Glomerular endothelial cell (primary cell): ENCODE results near the gene AMBRA1. TPM values are rescaled to one million over a fixed set of nuclear protein-coding genes. Genes with fewer than 3 reads are reported as not detected.
A peak's percentile ranks its signal among the peaks of the same experiment; 100 is the strongest.
"Not testable (repeated sequence)": the region's sequence is repeated elsewhere in the genome, so short reads cannot be mapped to it uniquely, and the experiment has no call there.

ENCODE experiments used
- DNase-seq: peaks from one replicate; pipeline ENCODE4 v3.0.0-alpha.2; 2011; ENCODE audit warnings: low read depth, low spot score; ENCODE audit errors: extremely low read depth
- total RNA-seq: library from RNA; depleted of rRNA; stranded (reverse); fragments of >200 nt; gene quantifications from 2 replicates; pipeline ENCODE4 v1.2.3, GENCODE V29; 2015

The AMBRA1 gene
- total RNA-seq, 1 donor from 2014 or later = 38.5 TPM

DNA sequence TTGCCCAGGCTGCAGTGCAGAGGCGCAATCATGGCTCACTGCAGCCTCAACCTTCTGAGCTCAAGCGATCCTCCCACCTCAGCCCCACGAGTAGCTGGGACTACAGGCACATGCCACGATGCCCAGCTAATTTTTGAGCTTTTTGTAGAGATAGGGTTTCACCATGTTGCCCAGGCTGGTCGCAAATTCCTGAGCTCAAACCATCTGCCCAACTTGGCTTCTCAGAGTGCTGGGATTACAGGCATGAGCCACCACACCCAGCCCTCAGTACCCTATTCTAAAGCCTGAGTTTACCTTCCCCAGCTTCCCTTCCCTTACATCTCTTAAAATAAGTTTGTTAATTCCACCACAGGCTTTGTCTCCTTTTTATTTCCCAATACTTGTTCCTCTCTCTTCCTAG is 59.1 kb downstream of the AMBRA1 start:
- no peak for DNase-seq

DNA sequence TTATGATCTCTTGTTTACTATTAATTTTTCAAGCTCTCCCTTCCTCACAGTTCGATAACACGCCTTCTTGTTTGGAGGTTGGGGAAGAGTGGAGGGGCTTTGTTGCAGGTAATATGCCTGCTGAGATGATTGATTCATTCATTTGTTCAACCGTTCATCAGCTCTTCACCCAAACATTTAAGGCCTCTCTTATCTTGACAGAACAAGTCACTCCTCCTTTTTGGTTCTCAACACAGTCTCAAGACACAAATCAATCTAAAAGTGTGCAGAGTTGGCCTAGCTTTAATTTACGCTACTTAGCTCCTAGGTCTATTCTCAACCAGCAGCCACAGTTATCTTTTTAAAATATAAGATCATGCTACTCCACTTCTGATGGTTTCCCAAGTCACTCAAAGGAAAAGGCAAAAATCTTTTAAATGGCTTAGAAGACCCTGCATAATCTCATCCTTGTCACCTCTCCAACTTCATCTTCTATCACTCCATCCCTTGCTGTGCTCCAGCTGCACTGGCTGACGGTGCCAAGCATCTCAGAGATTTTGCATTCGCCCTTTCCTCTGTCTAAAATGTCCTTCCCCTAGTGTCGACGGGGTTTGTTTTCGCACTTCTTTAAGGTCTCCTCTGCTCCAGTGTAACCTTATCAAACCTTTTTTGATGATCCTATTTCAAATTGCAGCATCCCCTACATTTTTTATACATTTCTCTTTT is 60.3 kb downstream of the AMBRA1 start:
- DNase-seq = no peak

GRCh38 chr11:46529928-46530574 is 63.8 kb downstream of the AMBRA1 start:
- DNase-seq = no peak

- no peak for DNase-seq
Measured at GRCh38 chr11:46529095-46529905, 64.5 kb downstream of the AMBRA1 start.

- no peak for DNase-seq
Measured at GRCh38 chr11:46528445-46529094, 65.3 kb downstream of the AMBRA1 start.

GRCh38 chr11:46527591-46528130 is 66.2 kb downstream of the AMBRA1 start:
- no peak for DNase-seq

GRCh38 chr11:46526216-46527215 is 67.3 kb downstream of the AMBRA1 start:
- DNase-seq = no peak

DNA sequence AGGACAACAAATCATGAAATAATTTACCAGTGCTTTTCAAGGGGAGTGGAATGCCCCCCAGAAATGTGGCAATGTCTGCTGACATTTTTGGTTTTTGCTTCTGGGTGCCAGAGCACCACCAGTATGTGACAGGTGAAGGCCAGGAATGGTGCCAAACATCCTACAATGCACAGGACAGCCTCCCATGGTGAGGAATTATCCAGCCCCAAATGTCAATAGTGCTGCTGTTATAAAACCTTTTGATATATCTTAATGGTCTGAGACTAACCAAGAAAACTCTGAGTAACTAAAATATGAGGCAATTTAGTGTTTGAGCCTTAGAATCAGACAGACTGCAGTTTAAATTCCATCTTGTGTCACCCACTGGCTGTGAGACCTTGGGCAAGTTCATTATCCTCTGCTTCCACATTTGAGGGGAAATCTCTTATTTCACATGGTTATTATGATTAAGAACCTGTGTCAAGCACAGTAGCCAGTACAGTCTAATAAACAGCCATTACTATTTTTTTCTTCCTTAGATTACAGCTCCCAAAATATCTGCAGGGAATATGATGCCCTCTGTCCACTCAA is 69.5 kb downstream of the AMBRA1 start:
- no peak for DNase-seq

- no peak for DNase-seq
Measured at GRCh38 chr11:46523290-46523689, 70.5 kb downstream of the AMBRA1 start.

GRCh38 chr11:46522682-46523281 is 71.0 kb downstream of the AMBRA1 start:
- DNase-seq = no peak

- no peak for DNase-seq
Measured at GRCh38 chr11:46521961-46522681, 71.7 kb downstream of the AMBRA1 start.

DNA sequence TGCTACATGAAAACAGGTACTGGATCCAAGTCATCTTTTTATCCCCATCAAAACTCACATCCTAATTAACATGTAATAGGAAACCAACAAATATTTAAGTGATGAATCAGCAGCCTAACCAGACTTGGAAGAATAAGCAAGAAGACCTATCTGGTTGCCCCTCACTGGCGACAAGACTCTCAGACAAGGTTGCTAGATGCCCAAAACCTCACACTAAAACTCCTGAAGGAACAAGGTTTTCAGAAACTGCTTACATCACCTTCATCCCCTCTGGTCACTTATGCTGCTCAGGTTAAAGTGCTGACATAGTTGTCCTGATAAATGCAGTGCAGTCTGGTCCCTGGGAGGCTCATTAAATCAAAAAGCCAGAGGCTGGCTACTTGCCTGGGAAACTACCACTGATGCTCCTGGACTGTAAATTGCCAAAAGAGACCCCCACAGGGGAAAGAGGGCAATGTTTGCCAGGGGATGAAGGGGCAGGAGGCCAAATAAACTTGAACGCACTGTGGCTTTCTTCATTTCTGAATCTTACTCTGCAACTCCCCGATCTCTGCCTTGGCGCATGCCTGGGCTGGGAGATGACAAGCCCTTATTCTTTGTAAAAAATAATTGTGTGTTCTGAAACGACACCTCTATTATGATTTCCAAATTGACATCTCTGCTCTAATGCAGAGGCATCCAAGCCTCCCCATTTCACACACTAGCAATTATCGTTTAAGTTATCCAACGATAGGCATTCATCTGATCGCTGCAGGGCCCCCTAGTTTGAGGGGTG is 72.7 kb downstream of the AMBRA1 start:
- no peak for DNase-seq

DNA sequence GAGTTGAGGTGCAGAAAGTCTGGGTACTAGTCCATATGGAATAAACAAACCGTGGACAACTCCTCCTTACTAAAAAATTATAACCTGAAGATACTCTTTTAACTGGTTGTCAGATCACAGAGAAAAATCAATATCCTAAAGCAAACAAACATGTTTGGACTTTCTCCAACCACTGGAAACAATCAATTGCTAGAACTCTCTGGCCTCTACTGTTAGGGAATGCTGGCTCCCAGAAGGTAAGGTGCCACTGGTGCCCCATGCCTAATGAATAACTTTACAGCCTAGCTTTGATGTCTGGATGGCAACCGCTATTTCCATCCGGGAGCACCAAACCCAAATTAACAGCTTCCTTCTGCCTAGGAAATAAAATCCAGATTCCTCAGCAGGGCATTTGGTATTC is 74.5 kb downstream of the AMBRA1 start:
- no peak for DNase-seq

DNA sequence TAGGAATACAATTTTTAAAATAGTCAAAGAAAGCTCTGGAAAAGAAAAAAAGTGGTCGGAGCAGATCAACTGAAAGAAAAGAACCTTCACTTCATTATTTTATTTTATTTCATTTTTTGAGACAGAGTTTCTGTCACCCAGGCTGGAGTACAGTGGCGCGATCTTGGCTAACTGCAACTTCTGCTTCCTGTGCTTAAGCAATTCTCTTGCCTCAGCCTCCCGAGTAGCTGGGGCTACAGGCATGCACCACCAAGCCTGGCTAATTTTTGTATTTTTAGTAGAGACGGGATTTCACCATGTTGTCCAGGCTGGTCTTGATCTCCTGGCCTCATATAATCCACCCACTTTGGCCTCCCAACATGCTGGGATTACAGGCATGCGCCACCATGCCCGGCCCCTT is 74.9 kb downstream of the AMBRA1 start:
- DNase-seq = not testable (repeated sequence)

- no peak for DNase-seq
Measured at GRCh38 chr11:46514370-46514769, 79.5 kb downstream of the AMBRA1 start.

GRCh38 chr11:46513934-46514342 is 79.9 kb downstream of the AMBRA1 start:
- DNase-seq = peak; percentile 68

- DNase-seq = no peak
Measured at GRCh38 chr11:46512261-46512881, 81.5 kb downstream of the AMBRA1 start.
